K562 (cell line): Measurements from ENCODE around the gene ZNF672. TPM values are rescaled to one million over a fixed set of nuclear protein-coding genes. Genes with fewer than 3 reads are reported as not detected.

Experiments
- CREB3L1 ChIP-seq: fragments of 450-650 bp; IDR thresholded peaks from 2 replicates; pipeline ENCODE4 v1.6.1; 2014; ENCODE audit warnings: low read depth, mild to moderate bottlenecking, moderate library complexity, borderline replicate concordance
- CXXC5 ChIP-seq: fragments of 250-450 bp; sonication (Bioruptor Pico); IDR thresholded peaks from 2 replicates; pipeline ENCODE4 v1.8.0; 2022; ENCODE audit warnings: inconsistent platforms, mild to moderate bottlenecking, moderate library complexity
- DDX20 ChIP-seq: fragments of 450-650 bp; IDR thresholded peaks from 2 replicates; pipeline ENCODE4 v1.6.1; 2016; ENCODE audit warnings: missing genetic modification characterization, low read depth, mild to moderate bottlenecking, missing compliant biosample characterization, moderate library complexity
- DEAF1 ChIP-seq: fragments of 450-650 bp; formaldehyde crosslinking; IDR thresholded peaks from 2 replicates; pipeline ENCODE4 v1.4.0; 2020; ENCODE audit warnings: mild to moderate bottlenecking, moderate library complexity
- EHMT2 ChIP-seq: fragments of 450-650 bp; IDR thresholded peaks from 2 replicates; pipeline ENCODE4 v1.6.1; 2018; ENCODE audit warnings: antibody characterized with exemption
- GTF2E2 ChIP-seq: fragments of 200-800 bp; sonication (Bioruptor generic); IDR thresholded peaks from 2 replicates; pipeline ENCODE4 v1.6.1; 2016; ENCODE audit warnings: missing genetic modification characterization, missing compliant biosample characterization
- JUN ChIP-seq, 2 experiments: sonication (generic) in 1 of 2; formaldehyde crosslinking in 1 of 2; IDR thresholded peaks; 2 replicates each; pipeline versions ENCODE4 v1.6.1 to v1.8.0; 2012 to 2022; ENCODE audit warnings: borderline replicate concordance in 2 of 2, mild to moderate bottlenecking in 2 of 2, improper control_type of control experiment in 1 of 2, low read depth in 1 of 2, low read length in 1 of 2, missing genetic modification reagents in 1 of 2
- JUNB ChIP-seq: fragments of 450-650 bp; formaldehyde crosslinking; conservative IDR thresholded peaks from 2 replicates; pipeline ENCODE4 v1.4.0; 2020; ENCODE audit warnings: mild to moderate bottlenecking
- NKRF ChIP-seq: fragments of 450-650 bp; IDR thresholded peaks from 2 replicates; pipeline ENCODE4 v1.6.1; 2016; ENCODE audit warnings: borderline replicate concordance
- PBX2 ChIP-seq, 2 experiments: IDR thresholded peaks in 1 of 2; conservative IDR thresholded peaks in 1 of 2; 2 replicates each; pipeline ENCODE4 v1.6.1; 2016; ENCODE audit warnings: low read depth in 2 of 2, mild to moderate bottlenecking in 1 of 2, missing compliant biosample characterization in 1 of 2, missing genetic modification characterization in 1 of 2, moderate library complexity in 1 of 2
- POLR2A ChIP-seq: fragments of 450-650 bp; conservative IDR thresholded peaks from 2 replicates; pipeline ENCODE4 v1.6.1; 2016
- RFX5 ChIP-seq: IDR thresholded peaks from 2 replicates; pipeline ENCODE4 v1.6.1; 2011; ENCODE audit warnings: low read depth, mild to moderate bottlenecking, improper control_type of control experiment, low read length
- ZNF518B ChIP-seq: fragments of 250-450 bp; sonication (Bioruptor Pico); IDR thresholded peaks from 2 replicates; pipeline ENCODE4 v1.5.0; 2021; ENCODE audit warnings: mild to moderate bottlenecking, moderate library complexity
- polyA plus RNA-seq, 8 experiments: library from polyadenylated mRNA; depleted of rRNA in 4 of 8; stranded (reverse) in 5 of 8; unstranded in 3 of 8; fragments of >200 nt; fragmentation: Nextera tagmentation in 2 of 8; fragmentation: Illumina TruSeq in 1 of 8; extraction: Ambion mirVana in 2 of 8; extraction: Trizol in 1 of 8; gene quantifications; 2 replicates each; pipeline versions ENCODE4 v1.2.1 to v1.2.3, GENCODE V29; 2011 to 2014; ENCODE audit warnings: inconsistent platforms in 1 of 8, missing spikeins in 1 of 8
- total RNA-seq, 7 experiments: library from RNA; depleted of rRNA in 6 of 7; stranded (reverse); fragments of >200 nt in 6 of 7; fragmentation: Illumina TruSeq in 2 of 7; extraction: Trizol in 2 of 7; gene quantifications; 2 replicates each; pipeline versions ENCODE4 v1.2.1 to v1.2.3, GENCODE V29; 2011 to 2021; ENCODE audit warnings: low replicate concordance in 1 of 7

The ZNF672 gene
- total and polyA plus RNA-seq, 9 of the 15 experiments (the other 6 are each of a cell fraction or from before 2014, with no cell fraction given) = 1.9 to 57.9 (median 24.1) TPM

- TF ChIP-seq NKRF (peak; percentile 70), GTF2E2 (tag) (no peak), DDX20 (tag) (no peak), CREB3L1 (no peak), DEAF1 (CRISPR knock-in tag) (no peak), POLR2A (no peak), JUN (IDR thresholded peaks at IDR 0.05; ENCODE audit: borderline replicate concordance, low read depth, low read length) (no peak), JUN (CRISPR knock-in tag; IDR thresholded peaks at IDR 0.05; ENCODE audit: borderline replicate concordance) (no peak), JUNB (CRISPR knock-in tag) (no peak), EHMT2 (peak; percentile 54), PBX2 (CRISPR knock-in tag; IDR thresholded peaks at IDR 0.05; ENCODE audit: low read depth) (no peak), PBX2 (tag; conservative IDR thresholded peaks at IDR 0.05; ENCODE audit: low read depth) (peak; percentile 70), ZNF518B (no peak), RFX5 (no peak), CXXC5 (CRISPR knock-in tag) (peak; percentile 28; the same call in 1 of the 2 replicates)
Measured at GRCh38 chr1:248890549-248891498, 52.8 kb downstream of the ZNF672 start (continued).
